Measurements from ENCODE around the gene CHRNA4.

The CHRNA4 gene

GRCh38 chr20:63360850-63361518, at the start of gene CHRNA4:
Gene CHRNA4 (minus strand): TSS chr20:63361349. CDS start chr20:63361165, 184 bp downstream.
- DNase-seq: no peak

- DNase-seq: no peak
Observed at GRCh38 chr20:63409834-63410435, 48.8 kb upstream of the CHRNA4 start.

GRCh38 chr20:63409066-63409833, 48.1 kb upstream of the CHRNA4 start:
- no peak for DNase-seq

- no peak for DNase-seq
Observed at GRCh38 chr20:63408684-63409046, 47.5 kb upstream of the CHRNA4 start.

- no peak for DNase-seq
Observed at GRCh38 chr20:63407928-63408683, 47.0 kb upstream of the CHRNA4 start.

GRCh38 chr20:63406617-63407245, 45.6 kb upstream of the CHRNA4 start:
- no peak for DNase-seq

GRCh38 chr20:63406011-63406410, 44.9 kb upstream of the CHRNA4 start:
- no peak for DNase-seq

- DNase-seq: no peak
Observed at GRCh38 chr20:63405102-63405730, 44.1 kb upstream of the CHRNA4 start.

GRCh38 chr20:63404129-63405085, 43.3 kb upstream of the CHRNA4 start:
- no peak for DNase-seq

GRCh38 chr20:63403403-63404105, 42.4 kb upstream of the CHRNA4 start:
- no peak for DNase-seq

- DNase-seq: no peak
Observed at GRCh38 chr20:63402860-63403220, 41.7 kb upstream of the CHRNA4 start.

- no peak for DNase-seq
Observed at GRCh38 chr20:63402181-63402859, 41.2 kb upstream of the CHRNA4 start.

- DNase-seq: no peak
Observed at GRCh38 chr20:63401384-63402110, 40.4 kb upstream of the CHRNA4 start.

- DNase-seq: no peak
Observed at GRCh38 chr20:63400486-63401210, 39.5 kb upstream of the CHRNA4 start.

- no peak for DNase-seq
Observed at GRCh38 chr20:63399596-63400375, 38.6 kb upstream of the CHRNA4 start.

GRCh38 chr20:63398744-63399514, 37.8 kb upstream of the CHRNA4 start:
- no peak for DNase-seq

- no peak for DNase-seq
Observed at GRCh38 chr20:63397946-63398450, 36.8 kb upstream of the CHRNA4 start.
